SK-N-SH treated with all-trans-retinoic acid at 6 μM for 48 hours (cell line): ENCODE measurements around the gene CACNA1D.

ENCODE experiments used
- ATAC-seq: fragments of 200-7000 bp; cut with Tn5 transposase; 3 replicates; pipeline ENCODE4 v1.9.1; 2020; ENCODE audit warnings: mild to moderate bottlenecking, moderate library complexity
- ARNTL ChIP-seq: fragments of 450-650 bp; formaldehyde crosslinking; IDR thresholded peaks from 2 replicates; pipeline ENCODE4 v1.5.0; 2020; ENCODE audit warnings: low read depth, mild to moderate bottlenecking, moderate library complexity, borderline replicate concordance
- BACH2 ChIP-seq: fragments of 250-450 bp; sonication (Bioruptor Pico); IDR thresholded peaks from 2 replicates; pipeline ENCODE4 v1.9.0; 2021; ENCODE audit warnings: mild to moderate bottlenecking, borderline replicate concordance
- CSDC2 ChIP-seq: fragments of 250-450 bp; sonication (Bioruptor Pico); IDR thresholded peaks from 2 replicates; pipeline ENCODE4 v1.5.0; 2020; ENCODE audit warnings: mild to moderate bottlenecking, moderate library complexity
- ESRRG ChIP-seq: fragments of 250-450 bp; sonication (Bioruptor Pico); IDR thresholded peaks from 2 replicates; pipeline ENCODE4 v1.6.1; 2021; ENCODE audit warnings: mild to moderate bottlenecking
- GLIS3 ChIP-seq: fragments of 250-450 bp; sonication (Bioruptor Pico); IDR thresholded peaks from 2 replicates; pipeline ENCODE4 v1.5.0; 2020; ENCODE audit warnings: mild to moderate bottlenecking, moderate library complexity
- ISL1 ChIP-seq: fragments of 250-450 bp; sonication (Bioruptor Pico); IDR thresholded peaks from 2 replicates; pipeline ENCODE4 v2.1.2; 2022; ENCODE audit warnings: mild to moderate bottlenecking, moderate library complexity
- OSR1 ChIP-seq: fragments of 250-450 bp; sonication (Bioruptor Pico); IDR thresholded peaks from 2 replicates; pipeline ENCODE4 v1.8.0; 2022; ENCODE audit warnings: moderate library complexity, mild to moderate bottlenecking, inconsistent platforms
- RARB ChIP-seq: fragments of 250-450 bp; sonication (Bioruptor Pico); IDR thresholded peaks from 2 replicates; pipeline ENCODE4 v1.8.0; 2021; ENCODE audit warnings: mild to moderate bottlenecking, moderate library complexity
- SNAI2 ChIP-seq: fragments of 250-450 bp; sonication (Bioruptor Pico); IDR thresholded peaks from 2 replicates; pipeline ENCODE4 v1.5.0; 2020; ENCODE audit warnings: mild to moderate bottlenecking, moderate library complexity
- TCF4 ChIP-seq: fragments of 250-450 bp; sonication (Bioruptor Pico); IDR thresholded peaks from 2 replicates; pipeline ENCODE4 v1.8.0; 2021; ENCODE audit warnings: mild to moderate bottlenecking, moderate library complexity, borderline replicate concordance
- TOX ChIP-seq: fragments of 250-450 bp; sonication (Bioruptor Pico); IDR thresholded peaks from 2 replicates; pipeline ENCODE4 v1.8.0; 2021; ENCODE audit warnings: mild to moderate bottlenecking, moderate library complexity, borderline replicate concordance
- ZC3H10 ChIP-seq: fragments of 250-450 bp; sonication (Bioruptor Pico); IDR thresholded peaks from 2 replicates; pipeline ENCODE4 v1.5.1; 2021; ENCODE audit warnings: mild to moderate bottlenecking, moderate library complexity
- ZFP3 ChIP-seq: fragments of 250-450 bp; sonication (Bioruptor Pico); IDR thresholded peaks from 2 replicates; pipeline ENCODE4 v1.5.0; 2020; ENCODE audit warnings: mild to moderate bottlenecking, moderate library complexity
- ZFP30 ChIP-seq: fragments of 450-650 bp; formaldehyde crosslinking; IDR thresholded peaks from 2 replicates; pipeline ENCODE4 v1.5.0; 2022; ENCODE audit warnings: mild to moderate bottlenecking, moderate library complexity
- ZNF565 ChIP-seq: fragments of 450-650 bp; formaldehyde crosslinking; conservative IDR thresholded peaks from 2 replicates; pipeline ENCODE4 v1.5.0; 2020; ENCODE audit warnings: low read depth, mild to moderate bottlenecking, moderate library complexity
- ZNF70 ChIP-seq: fragments of 450-650 bp; formaldehyde crosslinking; IDR thresholded peaks from 2 replicates; pipeline ENCODE4 v1.5.0; 2020; ENCODE audit warnings: mild to moderate bottlenecking, moderate library complexity
- ZNF8 ChIP-seq: fragments of 450-650 bp; formaldehyde crosslinking; IDR thresholded peaks from 2 replicates; pipeline ENCODE4 v1.5.0; 2020; ENCODE audit warnings: mild to moderate bottlenecking, moderate library complexity
- TF ChIP-seq, protein P1 (sequence below): fragments of 250-450 bp; sonication (Bioruptor Pico); IDR thresholded peaks from 2 replicates; pipeline ENCODE4 v1.8.0; 2021; ENCODE audit warnings: low read depth, mild to moderate bottlenecking, moderate library complexity, borderline replicate concordance
- TF ChIP-seq, protein P2 (sequence below): fragments of 250-450 bp; sonication (Bioruptor Pico); IDR thresholded peaks from 2 replicates; pipeline ENCODE4 v1.8.0; 2020; ENCODE audit warnings: mild to moderate bottlenecking, moderate library complexity, borderline replicate concordance
- TF ChIP-seq, protein P3 (sequence below): fragments of 250-450 bp; sonication (Bioruptor Pico); IDR thresholded peaks from 2 replicates; pipeline ENCODE4 v1.5.1; 2021; ENCODE audit warnings: mild to moderate bottlenecking, moderate library complexity
- TF ChIP-seq, protein P4 (sequence below): fragments of 250-450 bp; sonication (Bioruptor Pico); IDR thresholded peaks from 2 replicates; pipeline ENCODE4 v1.5.0; 2020; ENCODE audit warnings: mild to moderate bottlenecking, moderate library complexity

CACNA1D gene

GRCh38 chr3:53815651-53816050 is 321.2 kb downstream of the CACNA1D start:
- ATAC-seq, result no peak
- TF ChIP-seq SNAI2, result no peak
- no peak for TF ChIP-seq BACH2 (CRISPR knock-in tag)
- no peak for TF ChIP-seq ZFP30 (CRISPR knock-in tag)
- TF ChIP-seq OSR1 (CRISPR knock-in tag), result no peak
- TF ChIP-seq ZNF8 (CRISPR knock-in tag), result no peak
- no peak for TF ChIP-seq TOX (CRISPR knock-in tag)
- TF ChIP-seq ESRRG (CRISPR knock-in tag), result no peak
- no peak for TF ChIP-seq ZNF70 (CRISPR knock-in tag)
- no peak for TF ChIP-seq ZFP3
- TF ChIP-seq ARNTL (CRISPR knock-in tag), result no peak
- TF ChIP-seq, protein P1, sequence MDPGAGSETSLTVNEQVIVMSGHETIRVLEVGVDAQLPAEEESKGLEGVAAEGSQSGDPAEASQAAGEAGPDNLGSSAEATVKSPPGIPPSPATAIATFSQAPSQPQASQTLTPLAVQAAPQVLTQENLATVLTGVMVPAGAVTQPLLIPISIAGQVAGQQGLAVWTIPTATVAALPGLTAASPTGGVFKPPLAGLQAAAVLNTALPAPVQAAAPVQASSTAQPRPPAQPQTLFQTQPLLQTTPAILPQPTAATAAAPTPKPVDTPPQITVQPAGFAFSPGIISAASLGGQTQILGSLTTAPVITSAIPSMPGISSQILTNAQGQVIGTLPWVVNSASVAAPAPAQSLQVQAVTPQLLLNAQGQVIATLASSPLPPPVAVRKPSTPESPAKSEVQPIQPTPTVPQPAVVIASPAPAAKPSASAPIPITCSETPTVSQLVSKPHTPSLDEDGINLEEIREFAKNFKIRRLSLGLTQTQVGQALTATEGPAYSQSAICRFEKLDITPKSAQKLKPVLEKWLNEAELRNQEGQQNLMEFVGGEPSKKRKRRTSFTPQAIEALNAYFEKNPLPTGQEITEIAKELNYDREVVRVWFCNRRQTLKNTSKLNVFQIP (CRISPR knock-in tag), result no peak
- TF ChIP-seq, protein P2, sequence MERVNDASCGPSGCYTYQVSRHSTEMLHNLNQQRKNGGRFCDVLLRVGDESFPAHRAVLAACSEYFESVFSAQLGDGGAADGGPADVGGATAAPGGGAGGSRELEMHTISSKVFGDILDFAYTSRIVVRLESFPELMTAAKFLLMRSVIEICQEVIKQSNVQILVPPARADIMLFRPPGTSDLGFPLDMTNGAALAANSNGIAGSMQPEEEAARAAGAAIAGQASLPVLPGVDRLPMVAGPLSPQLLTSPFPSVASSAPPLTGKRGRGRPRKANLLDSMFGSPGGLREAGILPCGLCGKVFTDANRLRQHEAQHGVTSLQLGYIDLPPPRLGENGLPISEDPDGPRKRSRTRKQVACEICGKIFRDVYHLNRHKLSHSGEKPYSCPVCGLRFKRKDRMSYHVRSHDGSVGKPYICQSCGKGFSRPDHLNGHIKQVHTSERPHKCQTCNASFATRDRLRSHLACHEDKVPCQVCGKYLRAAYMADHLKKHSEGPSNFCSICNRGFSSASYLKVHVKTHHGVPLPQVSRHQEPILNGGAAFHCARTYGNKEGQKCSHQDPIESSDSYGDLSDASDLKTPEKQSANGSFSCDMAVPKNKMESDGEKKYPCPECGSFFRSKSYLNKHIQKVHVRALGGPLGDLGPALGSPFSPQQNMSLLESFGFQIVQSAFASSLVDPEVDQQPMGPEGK (CRISPR knock-in tag), result no peak
- no peak for TF ChIP-seq ZC3H10 (CRISPR knock-in tag)
- TF ChIP-seq, protein P3, sequence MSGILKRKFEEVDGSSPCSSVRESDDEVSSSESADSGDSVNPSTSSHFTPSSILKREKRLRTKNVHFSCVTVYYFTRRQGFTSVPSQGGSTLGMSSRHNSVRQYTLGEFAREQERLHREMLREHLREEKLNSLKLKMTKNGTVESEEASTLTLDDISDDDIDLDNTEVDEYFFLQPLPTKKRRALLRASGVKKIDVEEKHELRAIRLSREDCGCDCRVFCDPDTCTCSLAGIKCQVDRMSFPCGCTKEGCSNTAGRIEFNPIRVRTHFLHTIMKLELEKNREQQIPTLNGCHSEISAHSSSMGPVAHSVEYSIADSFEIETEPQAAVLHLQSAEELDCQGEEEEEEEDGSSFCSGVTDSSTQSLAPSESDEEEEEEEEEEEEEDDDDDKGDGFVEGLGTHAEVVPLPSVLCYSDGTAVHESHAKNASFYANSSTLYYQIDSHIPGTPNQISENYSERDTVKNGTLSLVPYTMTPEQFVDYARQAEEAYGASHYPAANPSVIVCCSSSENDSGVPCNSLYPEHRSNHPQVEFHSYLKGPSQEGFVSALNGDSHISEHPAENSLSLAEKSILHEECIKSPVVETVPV (CRISPR knock-in tag), result no peak
- TF ChIP-seq GLIS3 (CRISPR knock-in tag), result no peak

DNA sequence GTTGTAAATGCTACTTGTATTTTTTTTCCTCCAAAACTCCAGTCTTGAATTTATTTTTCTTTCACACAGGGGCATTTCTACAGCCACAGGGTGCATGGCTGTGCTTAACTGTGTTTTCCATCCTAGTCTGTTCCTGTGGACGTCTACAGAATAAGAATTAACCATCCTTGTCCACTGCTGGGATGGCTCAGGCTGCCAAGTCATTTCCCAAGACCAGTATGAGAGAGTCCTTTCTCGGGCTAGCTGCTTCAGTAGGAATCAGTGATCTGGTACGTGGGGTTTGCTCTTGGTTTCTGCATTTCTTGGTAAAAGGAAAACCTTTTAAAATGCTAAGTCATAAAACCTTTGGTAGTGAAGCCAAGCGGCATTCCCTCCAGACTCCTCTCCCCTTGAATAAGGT is 322.0 kb downstream of the CACNA1D start:
- TF ChIP-seq CSDC2 (CRISPR knock-in tag), result no peak
- no peak for TF ChIP-seq ESRRG (CRISPR knock-in tag)
- TF ChIP-seq, protein P3 (CRISPR knock-in tag), result no peak
- TF ChIP-seq TOX (CRISPR knock-in tag), result no peak
- TF ChIP-seq, protein P1 (CRISPR knock-in tag), result no peak
- TF ChIP-seq ZNF565 (CRISPR knock-in tag), result no peak
- TF ChIP-seq, protein P4, sequence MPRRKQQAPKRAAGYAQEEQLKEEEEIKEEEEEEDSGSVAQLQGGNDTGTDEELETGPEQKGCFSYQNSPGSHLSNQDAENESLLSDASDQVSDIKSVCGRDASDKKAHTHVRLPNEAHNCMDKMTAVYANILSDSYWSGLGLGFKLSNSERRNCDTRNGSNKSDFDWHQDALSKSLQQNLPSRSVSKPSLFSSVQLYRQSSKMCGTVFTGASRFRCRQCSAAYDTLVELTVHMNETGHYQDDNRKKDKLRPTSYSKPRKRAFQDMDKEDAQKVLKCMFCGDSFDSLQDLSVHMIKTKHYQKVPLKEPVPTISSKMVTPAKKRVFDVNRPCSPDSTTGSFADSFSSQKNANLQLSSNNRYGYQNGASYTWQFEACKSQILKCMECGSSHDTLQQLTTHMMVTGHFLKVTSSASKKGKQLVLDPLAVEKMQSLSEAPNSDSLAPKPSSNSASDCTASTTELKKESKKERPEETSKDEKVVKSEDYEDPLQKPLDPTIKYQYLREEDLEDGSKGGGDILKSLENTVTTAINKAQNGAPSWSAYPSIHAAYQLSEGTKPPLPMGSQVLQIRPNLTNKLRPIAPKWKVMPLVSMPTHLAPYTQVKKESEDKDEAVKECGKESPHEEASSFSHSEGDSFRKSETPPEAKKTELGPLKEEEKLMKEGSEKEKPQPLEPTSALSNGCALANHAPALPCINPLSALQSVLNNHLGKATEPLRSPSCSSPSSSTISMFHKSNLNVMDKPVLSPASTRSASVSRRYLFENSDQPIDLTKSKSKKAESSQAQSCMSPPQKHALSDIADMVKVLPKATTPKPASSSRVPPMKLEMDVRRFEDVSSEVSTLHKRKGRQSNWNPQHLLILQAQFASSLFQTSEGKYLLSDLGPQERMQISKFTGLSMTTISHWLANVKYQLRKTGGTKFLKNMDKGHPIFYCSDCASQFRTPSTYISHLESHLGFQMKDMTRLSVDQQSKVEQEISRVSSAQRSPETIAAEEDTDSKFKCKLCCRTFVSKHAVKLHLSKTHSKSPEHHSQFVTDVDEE (CRISPR knock-in tag), result no peak
- TF ChIP-seq ZFP30 (CRISPR knock-in tag), result no peak
- TF ChIP-seq ZFP3, result no peak
- TF ChIP-seq SNAI2, result no peak
- TF ChIP-seq, protein P2 (CRISPR knock-in tag), result no peak
- no peak for TF ChIP-seq ZC3H10 (CRISPR knock-in tag)
- TF ChIP-seq BACH2 (CRISPR knock-in tag), result no peak
- no peak for TF ChIP-seq RARB
- TF ChIP-seq ISL1, result no peak
- TF ChIP-seq TCF4 (CRISPR knock-in tag), result no peak
- ATAC-seq, result no peak
